HEK293 (cell line): ENCODE measurements around the gene PBXIP1.

Experiments
- BCL11A ChIP-seq: fragments of 450-650 bp; formaldehyde crosslinking; IDR thresholded peaks from 2 replicates; pipeline ENCODE4 v1.5.1; 2016; ENCODE audit warnings: low read depth, missing biosample characterization, missing genetic modification characterization
- HOXA7 ChIP-seq: sonication (generic); formaldehyde crosslinking; IDR thresholded peaks from 2 replicates; pipeline ENCODE4 v1.8.1; 2022; ENCODE audit warnings: missing genetic modification reagents, borderline replicate concordance
- KLF8 ChIP-seq: fragments of 450-650 bp; formaldehyde crosslinking; IDR thresholded peaks from 2 replicates; pipeline ENCODE4 v1.5.1; 2016; ENCODE audit warnings: missing biosample characterization, missing genetic modification characterization
- PRDM1 ChIP-seq: fragments of 450-650 bp; formaldehyde crosslinking; IDR thresholded peaks from 2 replicates; pipeline ENCODE4; 2016; ENCODE audit warnings: missing biosample characterization, missing genetic modification characterization
- SALL2 ChIP-seq: fragments of 450-650 bp; formaldehyde crosslinking; IDR thresholded peaks from 2 replicates; pipeline ENCODE4 v1.5.0; 2017; ENCODE audit warnings: missing biosample characterization, mild to moderate bottlenecking, missing genetic modification characterization, borderline replicate concordance
- SCRT1 ChIP-seq: fragments of 450-650 bp; formaldehyde crosslinking; IDR thresholded peaks from 2 replicates; pipeline ENCODE4 v1.5.1; 2016; ENCODE audit warnings: missing biosample characterization, missing genetic modification characterization, borderline replicate concordance
- TCF7L2 ChIP-seq: IDR thresholded peaks from 2 replicates; pipeline ENCODE4 v1.6.1; 2011; ENCODE audit warnings: low read depth, mild to moderate bottlenecking, inconsistent platforms, low read length, moderate library complexity, borderline replicate concordance
- WT1 ChIP-seq: fragments of 450-650 bp; formaldehyde crosslinking; IDR thresholded peaks from 2 replicates; pipeline ENCODE4 v1.5.1; 2016; ENCODE audit warnings: missing biosample characterization, missing genetic modification characterization
- YY2 ChIP-seq: fragments of 450-650 bp; formaldehyde crosslinking; IDR thresholded peaks from 2 replicates; pipeline ENCODE4 v1.5.1; 2016; ENCODE audit warnings: missing biosample characterization, missing genetic modification characterization
- ZFP3 ChIP-seq: fragments of 450-650 bp; formaldehyde crosslinking; IDR thresholded peaks from 2 replicates; pipeline ENCODE4 v1.5.1; 2016; ENCODE audit warnings: low read depth, missing biosample characterization, missing genetic modification characterization
- ZNF112 ChIP-seq: fragments of 450-650 bp; formaldehyde crosslinking; IDR thresholded peaks from 2 replicates; pipeline ENCODE4 v1.5.0; 2017; ENCODE audit warnings: missing biosample characterization, missing genetic modification characterization
- ZNF114 ChIP-seq: fragments of 450-650 bp; formaldehyde crosslinking; IDR thresholded peaks from 2 replicates; pipeline ENCODE4 v1.5.0; 2017; ENCODE audit warnings: missing biosample characterization, missing genetic modification characterization
- ZNF132 ChIP-seq: fragments of 450-650 bp; formaldehyde crosslinking; IDR thresholded peaks from 2 replicates; pipeline ENCODE4 v1.5.1; 2017; ENCODE audit warnings: missing biosample characterization, missing genetic modification characterization, borderline replicate concordance
- ZNF140 ChIP-seq: fragments of 450-650 bp; formaldehyde crosslinking; IDR thresholded peaks from 2 replicates; pipeline ENCODE4 v1.5.1; 2016; ENCODE audit warnings: missing biosample characterization, missing genetic modification characterization
- ZNF155 ChIP-seq: fragments of 450-650 bp; formaldehyde crosslinking; IDR thresholded peaks from 2 replicates; pipeline ENCODE4 v1.5.1; 2016; ENCODE audit warnings: missing biosample characterization, missing genetic modification characterization
- ZNF175 ChIP-seq: fragments of 450-650 bp; formaldehyde crosslinking; IDR thresholded peaks from 2 replicates; pipeline ENCODE4 v1.5.1; 2016; ENCODE audit warnings: missing biosample characterization, missing genetic modification characterization
- ZNF184 ChIP-seq: fragments of 450-650 bp; IDR thresholded peaks from 2 replicates; pipeline ENCODE4 v1.5.1; 2018; ENCODE audit warnings: missing biosample characterization, mild to moderate bottlenecking, missing genetic modification characterization
- ZNF24 ChIP-seq: fragments of 450-650 bp; formaldehyde crosslinking; IDR thresholded peaks from 2 replicates; pipeline ENCODE4 v1.5.1; 2016; ENCODE audit warnings: missing biosample characterization, missing genetic modification characterization
- ZNF26 ChIP-seq: fragments of 450-650 bp; formaldehyde crosslinking; IDR thresholded peaks from 2 replicates; pipeline ENCODE4 v1.5.1; 2016; ENCODE audit warnings: missing biosample characterization, missing genetic modification characterization
- ZNF341 ChIP-seq: fragments of 450-650 bp; formaldehyde crosslinking; IDR thresholded peaks from 2 replicates; pipeline ENCODE4; 2016; ENCODE audit warnings: low read depth, missing biosample characterization, missing genetic modification characterization
- ZNF404 ChIP-seq: fragments of 450-650 bp; formaldehyde crosslinking; IDR thresholded peaks from 2 replicates; pipeline ENCODE4 v1.5.1; 2017; ENCODE audit warnings: missing biosample characterization, missing genetic modification characterization
- ZNF530 ChIP-seq: fragments of 450-650 bp; formaldehyde crosslinking; IDR thresholded peaks from 2 replicates; pipeline ENCODE4 v1.5.1; 2016; ENCODE audit warnings: low read depth, missing biosample characterization, missing genetic modification characterization
- ZNF580 ChIP-seq: fragments of 450-650 bp; formaldehyde crosslinking; IDR thresholded peaks from 2 replicates; pipeline ENCODE4 v1.5.1; 2016; ENCODE audit warnings: missing biosample characterization, missing genetic modification characterization
- ZNF596 ChIP-seq: fragments of 450-650 bp; IDR thresholded peaks from 2 replicates; pipeline ENCODE4 v1.5.0; 2018; ENCODE audit warnings: missing biosample characterization, mild to moderate bottlenecking, missing genetic modification characterization, moderate library complexity
- ZNF626 ChIP-seq: fragments of 450-650 bp; sonication (Bioruptor Pico); formaldehyde crosslinking; IDR thresholded peaks from 2 replicates; pipeline ENCODE4 v1.5.1; 2018; ENCODE audit warnings: missing biosample characterization, missing genetic modification characterization, inconsistent platforms
- ZNF639 ChIP-seq: fragments of 450-650 bp; formaldehyde crosslinking; IDR thresholded peaks from 2 replicates; pipeline ENCODE4 v1.5.1; 2016; ENCODE audit warnings: missing biosample characterization, missing genetic modification characterization
- ZNF792 ChIP-seq: fragments of 450-650 bp; formaldehyde crosslinking; IDR thresholded peaks from 2 replicates; pipeline ENCODE4 v1.5.1; 2016; ENCODE audit warnings: missing biosample characterization, missing genetic modification characterization
- ZNF830 ChIP-seq: fragments of 450-650 bp; IDR thresholded peaks from 2 replicates; pipeline ENCODE4 v1.5.0; 2018; ENCODE audit warnings: missing biosample characterization, missing genetic modification characterization, low read depth, mild to moderate bottlenecking, moderate library complexity
- ZSCAN23 ChIP-seq: fragments of 450-650 bp; formaldehyde crosslinking; IDR thresholded peaks from 2 replicates; pipeline ENCODE4 v1.5.1; 2016; ENCODE audit warnings: missing biosample characterization, missing genetic modification characterization
- ZXDB ChIP-seq: fragments of 450-650 bp; formaldehyde crosslinking; IDR thresholded peaks from 2 replicates; pipeline ENCODE4 v1.5.1; 2016; ENCODE audit warnings: missing biosample characterization, missing genetic modification characterization
- TF ChIP-seq, protein P1 (sequence below): fragments of 450-650 bp; formaldehyde crosslinking; IDR thresholded peaks from 2 replicates; pipeline ENCODE4 v1.5.1; 2017; ENCODE audit warnings: missing biosample characterization, missing genetic modification characterization
- TF ChIP-seq, protein P2 (sequence below): fragments of 450-650 bp; formaldehyde crosslinking; IDR thresholded peaks from 2 replicates; pipeline ENCODE4 v1.5.1; 2016; ENCODE audit warnings: missing biosample characterization, missing genetic modification characterization
- TF ChIP-seq, protein P3 (sequence below): fragments of 450-650 bp; formaldehyde crosslinking; IDR thresholded peaks from 2 replicates; pipeline ENCODE4 v1.5.1; 2016; ENCODE audit warnings: missing biosample characterization, missing genetic modification characterization

Gene PBXIP1

DNA sequence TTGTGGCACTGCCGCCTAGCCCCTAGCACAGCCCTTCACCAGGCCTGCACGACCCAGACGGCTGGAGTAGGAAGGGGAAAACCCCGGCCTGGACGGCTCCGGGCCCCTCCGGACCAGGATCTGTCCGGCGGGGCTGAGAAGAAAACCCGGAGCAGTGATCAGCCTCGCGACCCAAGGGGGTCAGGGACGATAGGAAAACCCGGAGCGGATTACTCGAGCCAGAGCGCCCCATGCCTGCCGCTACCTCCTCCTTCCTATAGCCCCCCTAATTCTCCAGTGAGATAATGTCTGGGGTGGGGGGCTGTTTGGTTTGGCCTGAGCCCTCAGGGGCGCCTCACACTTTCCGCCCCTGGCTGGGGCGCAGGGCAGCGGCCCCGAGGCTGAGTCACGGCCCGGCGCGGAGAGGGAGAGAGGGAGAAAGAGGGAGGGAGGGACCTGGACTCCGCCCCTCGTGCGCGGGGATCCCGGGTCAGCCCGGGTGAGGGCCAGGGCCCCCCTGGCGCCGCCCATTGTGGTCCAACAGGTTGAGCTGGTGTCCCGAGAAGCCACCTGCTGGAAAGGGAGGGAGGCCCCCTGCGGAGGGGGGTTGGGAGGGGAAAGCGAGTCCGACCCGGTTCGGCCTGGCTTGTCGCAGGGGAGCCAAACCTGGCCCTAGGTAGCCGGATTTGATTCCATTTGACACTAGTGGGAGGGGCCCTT, 45.0 kb upstream of the PBXIP1 start (continued):
- TF ChIP-seq, protein P1, sequence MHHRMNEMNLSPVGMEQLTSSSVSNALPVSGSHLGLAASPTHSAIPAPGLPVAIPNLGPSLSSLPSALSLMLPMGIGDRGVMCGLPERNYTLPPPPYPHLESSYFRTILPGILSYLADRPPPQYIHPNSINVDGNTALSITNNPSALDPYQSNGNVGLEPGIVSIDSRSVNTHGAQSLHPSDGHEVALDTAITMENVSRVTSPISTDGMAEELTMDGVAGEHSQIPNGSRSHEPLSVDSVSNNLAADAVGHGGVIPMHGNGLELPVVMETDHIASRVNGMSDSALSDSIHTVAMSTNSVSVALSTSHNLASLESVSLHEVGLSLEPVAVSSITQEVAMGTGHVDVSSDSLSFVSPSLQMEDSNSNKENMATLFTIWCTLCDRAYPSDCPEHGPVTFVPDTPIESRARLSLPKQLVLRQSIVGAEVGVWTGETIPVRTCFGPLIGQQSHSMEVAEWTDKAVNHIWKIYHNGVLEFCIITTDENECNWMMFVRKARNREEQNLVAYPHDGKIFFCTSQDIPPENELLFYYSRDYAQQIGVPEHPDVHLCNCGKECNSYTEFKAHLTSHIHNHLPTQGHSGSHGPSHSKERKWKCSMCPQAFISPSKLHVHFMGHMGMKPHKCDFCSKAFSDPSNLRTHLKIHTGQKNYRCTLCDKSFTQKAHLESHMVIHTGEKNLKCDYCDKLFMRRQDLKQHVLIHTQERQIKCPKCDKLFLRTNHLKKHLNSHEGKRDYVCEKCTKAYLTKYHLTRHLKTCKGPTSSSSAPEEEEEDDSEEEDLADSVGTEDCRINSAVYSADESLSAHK (tag by site-specific recombination): peak; percentile 80
- TF ChIP-seq ZNF580 (tag by site-specific recombination): peak; percentile 91
- TF ChIP-seq KLF8 (tag by site-specific recombination): peak; percentile 99
- no peak for TF ChIP-seq ZNF140
- TF ChIP-seq ZNF24 (tag by site-specific recombination): peak; percentile 97
- TF ChIP-seq BCL11A (tag by site-specific recombination): peak; percentile 98
- no peak for TF ChIP-seq ZNF626 (tag by site-specific recombination)
- no peak for TF ChIP-seq ZNF530
- no peak for TF ChIP-seq ZNF155 (tag by site-specific recombination)
- TF ChIP-seq, protein P2, sequence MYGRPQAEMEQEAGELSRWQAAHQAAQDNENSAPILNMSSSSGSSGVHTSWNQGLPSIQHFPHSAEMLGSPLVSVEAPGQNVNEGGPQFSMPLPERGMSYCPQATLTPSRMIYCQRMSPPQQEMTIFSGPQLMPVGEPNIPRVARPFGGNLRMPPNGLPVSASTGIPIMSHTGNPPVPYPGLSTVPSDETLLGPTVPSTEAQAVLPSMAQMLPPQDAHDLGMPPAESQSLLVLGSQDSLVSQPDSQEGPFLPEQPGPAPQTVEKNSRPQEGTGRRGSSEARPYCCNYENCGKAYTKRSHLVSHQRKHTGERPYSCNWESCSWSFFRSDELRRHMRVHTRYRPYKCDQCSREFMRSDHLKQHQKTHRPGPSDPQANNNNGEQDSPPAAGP (tag by site-specific recombination): peak; percentile 96
- TF ChIP-seq ZNF112: no peak
- TF ChIP-seq ZFP3 (tag by site-specific recombination): no peak
- TF ChIP-seq HOXA7: no peak
- TF ChIP-seq ZNF596 (tag by site-specific recombination): no peak
- TF ChIP-seq ZNF792 (tag by site-specific recombination): no peak
- TF ChIP-seq ZNF830 (tag by site-specific recombination): no peak
- peak; percentile 94 for TF ChIP-seq ZNF184 (tag by site-specific recombination)
- TF ChIP-seq ZNF175: no peak
- TF ChIP-seq ZNF114 (tag by site-specific recombination): no peak
- peak; percentile 87 for TF ChIP-seq ZNF341 (tag by site-specific recombination)
- no peak for TF ChIP-seq ZNF132 (tag by site-specific recombination)
- TF ChIP-seq YY2 (tag by site-specific recombination): no peak
- peak; percentile 57 for TF ChIP-seq PRDM1
- TF ChIP-seq SALL2 (tag by site-specific recombination): no peak
- TF ChIP-seq ZXDB (tag by site-specific recombination): peak; percentile 100
- TF ChIP-seq TCF7L2: no peak
- TF ChIP-seq ZNF404 (tag by site-specific recombination): no peak
- TF ChIP-seq ZSCAN23 (tag by site-specific recombination): peak; percentile 96
- TF ChIP-seq, protein P3, sequence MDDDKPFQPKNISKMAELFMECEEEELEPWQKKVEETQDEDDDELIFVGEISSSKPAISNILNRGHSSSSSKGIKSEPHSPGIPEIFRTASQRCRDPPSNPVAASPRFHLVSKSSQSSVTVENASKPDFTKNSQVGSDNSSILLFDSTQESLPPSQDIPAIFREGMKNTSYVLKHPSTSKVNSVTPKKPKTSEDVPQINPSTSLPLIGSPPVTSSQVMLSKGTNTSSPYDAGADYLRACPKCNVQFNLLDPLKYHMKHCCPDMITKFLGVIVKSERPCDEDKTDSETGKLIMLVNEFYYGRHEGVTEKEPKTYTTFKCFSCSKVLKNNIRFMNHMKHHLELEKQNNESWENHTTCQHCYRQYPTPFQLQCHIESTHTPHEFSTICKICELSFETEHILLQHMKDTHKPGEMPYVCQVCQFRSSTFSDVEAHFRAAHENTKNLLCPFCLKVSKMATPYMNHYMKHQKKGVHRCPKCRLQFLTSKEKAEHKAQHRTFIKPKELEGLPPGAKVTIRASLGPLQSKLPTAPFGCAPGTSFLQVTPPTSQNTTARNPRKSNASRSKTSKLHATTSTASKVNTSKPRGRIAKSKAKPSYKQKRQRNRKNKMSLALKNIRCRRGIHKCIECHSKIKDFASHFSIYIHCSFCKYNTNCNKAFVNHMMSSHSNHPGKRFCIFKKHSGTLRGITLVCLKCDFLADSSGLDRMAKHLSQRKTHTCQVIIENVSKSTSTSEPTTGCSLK (tag by site-specific recombination): no peak
- peak; percentile 97 for TF ChIP-seq ZNF639
- TF ChIP-seq ZNF26 (tag by site-specific recombination): no peak
- TF ChIP-seq WT1 (tag by site-specific recombination): peak; percentile 93
- peak; percentile 100 for TF ChIP-seq SCRT1 (tag by site-specific recombination)
